Right ventricle myocardium superior (tissue), 1 donor: ENCODE data around the gene XKR3. TPM values are rescaled to one million over a fixed set of nuclear protein-coding genes. Genes with fewer than 3 reads are reported as not detected.
"Not testable (repeated sequence)": the region's sequence is repeated elsewhere in the genome, so short reads cannot be mapped to it uniquely, and the experiment has no call there.

Experiments
- ATAC-seq: fragments of 200-7000 bp; cut with Tn5 transposase; one replicate; pipeline ENCODE4 v1.9.1; 2020; ENCODE audit warnings: mild to moderate bottlenecking; ENCODE audit not compliant: poor library complexity
- DNase-seq: peaks from one replicate; pipeline ENCODE4 v3.0.0-alpha.2; 2020
- intact Hi-C: fragments of 100-400 bp; cut with DNase I; formaldehyde crosslinking; loops from one replicate; pipeline ENCODE4 v1.11.2; 2022
- total RNA-seq: library from RNA; stranded (reverse); fragmentation: NEBNext Ultra II Directional; extraction: Animal tissue kit (Norgen Biotek cat#: 25700); gene quantifications from one replicate; pipeline ENCODE4 v1.2.1, GENCODE V29; 2021
- donor health status: DM: no; HTN: yes; CAD: no; lungs with severe emphysema.

XKR3 gene
- total RNA-seq, 1 donor from 2014 or later, result not detected

DNA sequence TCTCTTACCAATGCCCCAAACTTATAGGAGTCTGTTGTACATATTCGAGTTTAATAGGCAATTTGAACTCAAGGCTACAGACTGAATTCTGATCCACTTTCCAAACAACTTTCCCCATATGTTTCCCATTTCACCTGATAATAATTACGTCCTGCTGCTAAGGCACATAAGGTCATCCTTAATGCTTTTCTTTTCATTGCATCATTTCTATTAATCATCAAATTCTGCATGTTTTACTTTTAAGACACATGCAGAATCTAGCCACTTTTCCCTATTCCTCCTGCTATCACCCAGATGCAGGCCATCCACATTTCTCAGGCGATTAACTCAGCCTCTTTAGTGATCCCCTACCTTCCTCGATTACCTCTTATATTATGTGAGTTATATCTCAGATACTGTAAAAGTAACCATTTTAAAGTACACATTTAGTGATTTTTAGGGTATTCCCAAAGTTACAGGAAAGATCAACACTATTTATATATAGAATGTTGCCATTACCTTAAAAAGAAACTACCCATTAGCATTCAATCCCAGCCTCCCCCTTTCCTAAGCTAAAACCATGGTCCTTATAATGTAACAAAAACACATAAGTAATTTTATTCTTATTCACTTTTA lies 14.9 kb downstream of the XKR3 start:
- ATAC-seq, result no peak
- intact Hi-C loops, result no loop called here
- no peak for DNase-seq

DNA sequence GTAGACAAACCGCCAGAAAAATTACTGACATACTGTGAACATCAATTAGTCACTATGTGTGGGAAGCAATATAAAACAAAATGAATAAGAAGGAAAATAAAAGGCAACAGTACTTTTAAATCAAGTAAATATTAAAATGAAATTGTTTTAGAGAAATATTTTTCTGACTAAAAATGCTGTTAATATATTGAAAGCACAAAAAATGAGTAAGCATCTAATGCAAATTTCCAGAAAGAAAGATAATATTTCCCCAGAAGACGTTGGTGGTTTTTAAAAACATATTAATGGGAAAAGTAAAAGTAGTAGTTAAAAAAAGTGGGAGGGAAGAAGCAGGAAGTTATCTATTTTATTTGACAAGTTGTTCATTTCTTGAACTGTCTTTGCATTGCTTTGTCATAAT lies 16.5 kb downstream of the XKR3 start:
- ATAC-seq, result no peak
- intact Hi-C loops, result no loop called here
- DNase-seq, result no peak

- no peak for DNase-seq
- intact Hi-C loops, result no loop called here
- no peak for ATAC-seq
Measured at GRCh38 chr22:16807109-16807508, 18.1 kb downstream of the XKR3 start.

DNA sequence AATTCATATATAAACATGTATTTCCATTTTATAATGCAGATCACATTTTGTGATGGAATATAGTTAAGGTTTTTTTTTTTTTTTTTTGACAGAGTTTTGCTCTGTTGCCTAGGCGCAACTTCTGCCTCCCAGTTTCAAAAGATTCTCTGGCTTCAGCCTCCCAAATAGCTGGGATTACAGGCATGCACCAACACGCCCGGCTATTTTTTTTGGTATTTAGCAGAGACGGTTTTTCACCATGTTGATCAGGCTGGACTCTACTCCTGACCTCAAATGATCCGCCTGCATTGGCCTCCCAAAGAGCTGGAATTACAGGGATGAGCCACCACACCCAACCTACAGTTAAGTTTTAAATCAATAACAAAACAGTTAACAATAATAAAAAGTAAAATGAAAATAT lies 18.8 kb downstream of the XKR3 start:
- intact Hi-C loops, result no loop called here
- DNase-seq (no peak), ATAC-seq (no peak)

GRCh38 chr22:16804882-16805281 lies 20.3 kb downstream of the XKR3 start:
- intact Hi-C loops, result no loop called here
- ATAC-seq, result no peak

GRCh38 chr22:16803255-16803917 lies 21.8 kb downstream of the XKR3 start:
- no peak for ATAC-seq
- no peak for DNase-seq
- intact Hi-C loops, result no loop called here

More at GRCh38 chr22:16804882-16805281, 20.3 kb downstream of the XKR3 start:
- no peak for DNase-seq

- DNase-seq, result no peak
- no peak for ATAC-seq
- intact Hi-C loops, result no loop called here
Measured at GRCh38 chr22:16801571-16801970, 23.6 kb downstream of the XKR3 start.

GRCh38 chr22:16801088-16801487 lies 24.1 kb downstream of the XKR3 start:
- no peak for DNase-seq
- intact Hi-C loops, result no loop called here
- no peak for ATAC-seq

DNA sequence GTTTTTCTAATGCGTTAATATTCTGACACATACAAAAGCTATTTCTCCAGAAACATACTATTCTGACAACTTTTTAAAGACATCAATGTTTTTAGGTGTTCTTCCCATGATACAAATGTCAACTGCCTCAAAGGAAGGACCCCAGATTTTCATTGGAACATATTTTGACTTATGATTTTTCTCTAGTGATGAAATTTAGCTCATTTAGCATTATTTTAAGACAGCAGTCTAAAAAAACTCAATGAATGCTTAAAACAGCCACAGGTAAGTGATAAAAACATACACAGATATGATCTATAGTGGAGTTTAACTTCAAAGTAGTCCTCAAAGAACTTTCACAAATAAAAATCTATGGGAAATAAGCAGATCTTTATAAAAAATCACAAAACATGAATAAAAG lies 24.9 kb downstream of the XKR3 start:
- ATAC-seq (no peak), DNase-seq (no peak)
- intact Hi-C loops, result no loop called here

DNA sequence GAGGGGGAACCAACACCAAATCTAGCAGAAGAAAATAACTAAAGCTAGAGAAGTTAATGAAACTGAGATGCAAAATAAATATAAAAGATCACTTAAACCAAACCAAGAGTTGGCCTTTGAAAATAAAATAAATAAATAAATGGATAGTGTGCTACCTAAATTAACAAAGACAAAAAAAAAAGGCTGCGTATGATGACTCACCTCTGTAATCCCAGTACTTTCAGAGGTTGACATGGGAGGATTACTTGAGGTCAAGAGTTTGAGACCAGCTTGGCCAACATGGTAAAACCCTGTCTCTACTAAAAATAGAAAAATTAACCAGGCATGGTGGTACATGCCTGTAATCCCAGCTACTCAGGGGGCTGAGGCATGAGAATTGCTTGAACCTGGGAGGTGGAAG lies 29.7 kb downstream of the XKR3 start:
- ATAC-seq, DNase-seq, intact Hi-C loops: not testable (repeated sequence)

DNA sequence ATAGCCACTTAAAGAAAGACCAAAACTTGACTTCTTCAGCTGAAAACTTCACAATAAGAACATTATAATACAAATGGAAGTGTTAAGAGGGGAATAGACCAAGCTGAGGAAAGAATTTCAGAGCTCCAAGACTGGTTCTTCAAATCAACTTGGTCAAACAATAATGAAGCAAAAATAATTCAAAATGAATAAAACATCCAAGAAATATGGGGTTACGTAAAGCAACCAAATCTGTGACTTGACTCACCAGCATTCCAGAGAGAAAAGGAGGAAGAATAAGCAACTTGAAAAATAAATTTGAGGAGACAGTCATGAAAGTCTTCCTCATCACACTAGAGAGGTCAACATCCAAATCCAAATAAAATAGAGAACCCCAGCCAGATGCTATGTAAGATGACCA lies 31.4 kb downstream of the XKR3 start:
- ATAC-seq, result no peak
- intact Hi-C loops, result no loop called here

GRCh38 chr22:16789860-16790493 lies 35.2 kb downstream of the XKR3 start:
- DNase-seq (no peak), ATAC-seq (no peak)
- intact Hi-C loops, result no loop called here

More for the DNA sequence above, 31.4 kb downstream of the XKR3 start:
- no peak for DNase-seq

DNA sequence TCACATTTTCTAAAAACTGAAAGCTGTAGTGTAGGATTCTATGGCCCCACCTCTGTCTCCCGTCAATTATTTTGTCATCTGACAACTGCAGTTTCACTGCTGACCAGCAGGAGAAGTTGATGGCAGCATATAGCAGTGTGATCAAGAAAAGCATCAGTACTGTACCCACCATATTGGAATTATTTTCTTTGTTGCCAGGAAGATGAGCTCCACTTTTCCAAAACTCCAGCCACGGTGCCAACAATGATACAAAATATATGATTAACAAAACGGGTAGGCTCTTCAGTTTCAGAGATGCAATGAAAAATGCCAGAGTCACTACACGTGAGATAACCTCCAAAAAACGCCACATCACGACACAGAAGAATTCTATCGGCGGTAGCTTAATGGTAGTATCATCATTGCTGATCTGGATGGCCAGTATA lies 41.3 kb downstream of the XKR3 start:
- intact Hi-C loops, result no loop called here
- DNase-seq (no peak), ATAC-seq (no peak)

- ATAC-seq, result no peak
- intact Hi-C loops, result no loop called here
Measured at GRCh38 chr22:16783453-16783852, 41.8 kb downstream of the XKR3 start.

GRCh38 chr22:16781764-16782329 lies 43.4 kb downstream of the XKR3 start:
- ATAC-seq (no peak), DNase-seq (no peak)
- intact Hi-C loops, result no loop called here

More at GRCh38 chr22:16783453-16783852, 41.8 kb downstream of the XKR3 start:
- no peak for DNase-seq

DNA sequence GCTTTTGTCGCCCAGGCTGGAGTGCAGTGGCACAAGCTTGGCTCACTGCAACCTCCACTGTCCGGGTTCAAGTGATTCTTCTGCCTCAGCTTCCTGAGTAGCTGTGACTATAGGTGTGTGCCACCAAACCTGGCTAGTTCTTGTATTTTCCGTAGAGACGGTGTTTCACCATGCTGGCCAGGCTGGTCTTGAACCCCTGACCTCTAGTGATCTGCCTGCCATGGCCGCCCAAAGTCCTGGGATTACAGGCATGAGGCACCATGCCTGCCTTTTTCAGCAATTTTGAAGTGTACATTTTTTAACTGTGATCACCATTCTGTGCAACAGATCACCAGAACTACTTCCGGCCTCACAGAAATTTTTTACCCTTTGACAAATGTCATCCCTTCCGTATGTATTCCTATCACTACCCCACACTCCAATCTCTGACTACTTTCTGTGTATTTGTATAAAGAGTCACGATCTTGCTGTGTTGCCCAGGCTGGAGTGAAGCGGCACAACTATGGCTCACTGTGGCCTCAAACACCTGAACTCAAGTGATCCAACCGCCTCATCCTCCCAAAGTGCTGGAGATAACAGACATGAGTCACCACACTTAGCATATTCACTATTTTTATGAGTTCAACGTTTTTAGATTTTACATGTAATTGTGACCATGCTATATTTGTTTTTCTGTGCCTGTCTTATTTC lies 44.0 kb downstream of the XKR3 start:
- no peak for ATAC-seq
- DNase-seq, result no peak
- intact Hi-C loops, result no loop called here

DNA sequence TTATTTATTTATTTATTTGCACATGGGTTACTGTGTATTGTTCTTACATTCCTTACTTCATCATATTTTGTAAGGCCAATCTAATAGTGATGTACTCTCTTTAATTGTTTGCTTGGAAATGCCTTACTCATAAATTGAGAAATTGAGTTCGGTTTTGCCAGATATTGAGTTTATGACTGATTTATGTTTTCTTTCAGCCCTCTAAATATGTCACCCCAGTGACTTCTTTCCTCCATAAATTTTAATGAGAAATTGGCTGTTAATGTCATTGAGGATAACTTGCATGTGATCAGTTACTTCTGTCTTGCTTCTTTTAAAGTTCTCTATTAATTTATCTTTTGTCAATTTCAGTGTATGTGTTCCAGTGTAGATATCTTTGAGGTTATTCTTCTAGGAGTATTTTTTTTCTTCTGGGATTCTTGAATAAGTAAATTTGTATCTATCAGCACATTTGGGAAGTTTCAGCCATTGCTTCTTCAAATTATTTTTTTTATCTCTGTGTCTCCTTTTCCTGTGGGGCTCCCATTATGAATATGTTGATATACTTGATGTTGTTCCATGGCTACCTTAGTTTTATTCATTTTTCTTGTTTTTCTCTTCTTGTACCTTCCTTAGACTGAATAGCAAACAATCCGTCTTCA lies 47.8 kb downstream of the XKR3 start:
- ATAC-seq (no peak), DNase-seq (no peak)
- intact Hi-C loops, result no loop called here

- intact Hi-C loops, result no loop called here
Measured at GRCh38 chr22:16776080-16776479, 49.1 kb downstream of the XKR3 start.

More at GRCh38 chr22:16776080-16776479, 49.1 kb downstream of the XKR3 start:
- no peak for DNase-seq
- ATAC-seq, result no peak
